Astrocyte (in vitro differentiated cells and primary cell): ENCODE data around the gene HSPA12B.

Experiments used
- EZH2 ChIP-seq: IDR thresholded peaks from 2 replicates; pipeline ENCODE4 v1.6.1; 2012; ENCODE audit warnings: mild to moderate bottlenecking, low read length, inconsistent platforms; ENCODE audit not compliant: insufficient read depth
- TF ChIP-seq, protein P1 (sequence below): IDR thresholded peaks from 2 replicates; pipeline ENCODE4 v1.5.1; 2011; ENCODE audit warnings: low read depth, mild to moderate bottlenecking, inconsistent platforms, low read length, moderate library complexity; ENCODE audit not compliant: insufficient read depth

DNA sequence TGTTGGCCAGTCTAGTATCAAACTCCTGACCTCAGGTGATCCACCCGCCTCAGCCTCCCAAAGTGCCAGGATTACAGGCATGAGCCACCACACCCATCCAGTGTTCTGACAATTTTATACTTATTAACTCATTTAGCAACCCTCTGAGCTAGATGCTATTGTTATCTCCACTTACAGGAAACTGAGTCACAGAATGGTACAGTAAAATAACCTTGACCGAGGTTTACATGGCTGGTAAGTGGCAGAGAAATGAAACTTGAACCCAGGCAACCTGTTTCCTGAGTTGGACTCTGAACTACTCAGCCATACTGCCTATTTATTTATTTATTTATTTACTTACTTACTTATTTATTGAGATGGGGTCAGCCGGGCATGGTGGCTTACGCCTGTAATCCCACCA lies 13.4 kb upstream of the HSPA12B start:
- TF ChIP-seq, protein P1, sequence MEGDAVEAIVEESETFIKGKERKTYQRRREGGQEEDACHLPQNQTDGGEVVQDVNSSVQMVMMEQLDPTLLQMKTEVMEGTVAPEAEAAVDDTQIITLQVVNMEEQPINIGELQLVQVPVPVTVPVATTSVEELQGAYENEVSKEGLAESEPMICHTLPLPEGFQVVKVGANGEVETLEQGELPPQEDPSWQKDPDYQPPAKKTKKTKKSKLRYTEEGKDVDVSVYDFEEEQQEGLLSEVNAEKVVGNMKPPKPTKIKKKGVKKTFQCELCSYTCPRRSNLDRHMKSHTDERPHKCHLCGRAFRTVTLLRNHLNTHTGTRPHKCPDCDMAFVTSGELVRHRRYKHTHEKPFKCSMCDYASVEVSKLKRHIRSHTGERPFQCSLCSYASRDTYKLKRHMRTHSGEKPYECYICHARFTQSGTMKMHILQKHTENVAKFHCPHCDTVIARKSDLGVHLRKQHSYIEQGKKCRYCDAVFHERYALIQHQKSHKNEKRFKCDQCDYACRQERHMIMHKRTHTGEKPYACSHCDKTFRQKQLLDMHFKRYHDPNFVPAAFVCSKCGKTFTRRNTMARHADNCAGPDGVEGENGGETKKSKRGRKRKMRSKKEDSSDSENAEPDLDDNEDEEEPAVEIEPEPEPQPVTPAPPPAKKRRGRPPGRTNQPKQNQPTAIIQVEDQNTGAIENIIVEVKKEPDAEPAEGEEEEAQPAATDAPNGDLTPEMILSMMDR: no peak
- TF ChIP-seq EZH2: no peak
